GM12878 (cell line): ENCODE data around the gene IL17A. TPM values are rescaled to one million over a fixed set of nuclear protein-coding genes. Genes with fewer than 3 reads are reported as not detected.

Experiments
- ATAC-seq: fragments of 200-7000 bp; cut with Tn5 transposase; 3 replicates; pipeline ENCODE4 v1.9.1; 2020; ENCODE audit warnings: mild to moderate bottlenecking, moderate library complexity
- BruUV-seq: library from RNA; stranded (reverse); fragments of 400-500 nt; replicated peaks from 2 replicates; lab custom pipeline; 2021; lab: Mats Ljungman, UMichigan
- CTCF ChIA-PET: fragments of 300-600 bp; sonication (Branson Sonifier 250); formaldehyde crosslinking; extraction: SDS; loops from one replicate; lab custom pipeline; 2021; ENCODE audit warnings: inconsistent platforms; lab: Yijun Ruan, JAX
- POLR2A ChIA-PET: fragments of 350-600 bp; formaldehyde crosslinking; extraction: SDS; loops from one replicate; lab custom pipeline; 2021; ENCODE audit warnings: inconsistent platforms; lab: Charles Lee
- RAD21 ChIA-PET: fragments of 300-600 bp; sonication (Branson Sonifier 250); formaldehyde crosslinking; loops from one replicate; lab custom pipeline; 2023; ENCODE audit warnings: antibody characterized with exemption; ENCODE audit not compliant: unreplicated experiment; lab: Charles Lee
- SMC1A ChIA-PET: fragments of 300-600 bp; sonication (Branson Sonifier 250); formaldehyde crosslinking; loops from one replicate; lab custom pipeline; 2023; ENCODE audit not compliant: unreplicated experiment, uncharacterized antibody; lab: Charles Lee
- DNase-seq: peaks from one replicate; pipeline ENCODE4 v3.0.0-alpha.2; 2011; ENCODE audit warnings: low read depth, low spot score
- FAIRE-seq: peaks from 3 replicates; lab custom pipeline; 2011; peaks lifted over from hg19 to GRCh38; lab: Jason Lieb, UNC
- H2AFZ ChIP-seq: 2 replicates; pipeline ENCODE4 v1.6.0; 2011; ENCODE audit warnings: low read depth, low read length, control low read depth; ENCODE audit not compliant: control insufficient read depth
- H3K27ac ChIP-seq: 2 replicates; pipeline ENCODE4 v1.5.1; 2011; ENCODE audit warnings: control low read depth; ENCODE audit not compliant: control insufficient read depth, insufficient read depth
- H3K27me3 ChIP-seq, 2 experiments: replicated peaks in 1 of 2; 2 replicates each; pipeline versions ENCODE4 v1.6.0 to v1.6.1; 2011; ENCODE audit warnings: low read length in 1 of 2; ENCODE audit not compliant: control insufficient read depth in 2 of 2, insufficient read depth in 2 of 2
- H3K36me3 ChIP-seq, 2 experiments: 2 replicates each; pipeline ENCODE4 v1.5.1; 2011; ENCODE audit warnings: low read length in 1 of 2; ENCODE audit not compliant: control insufficient read depth in 2 of 2, insufficient read depth in 2 of 2
- H3K4me1 ChIP-seq: 2 replicates; pipeline ENCODE4 v1.6.1; 2011; ENCODE audit warnings: mild to moderate bottlenecking, low read length, moderate library complexity, mixed read lengths; ENCODE audit not compliant: control insufficient read depth, insufficient read depth
- H3K4me2 ChIP-seq: 2 replicates; pipeline ENCODE4 v1.6.0; 2011; ENCODE audit warnings: control low read depth; ENCODE audit not compliant: control insufficient read depth, insufficient read depth
- H3K4me3 ChIP-seq: fragments of 200-600 bp; sonication (generic); 2 replicates; pipeline ENCODE4 v1.5.1; 2016
- H3K79me2 ChIP-seq: 2 replicates; pipeline ENCODE4 v1.6.0; 2011; ENCODE audit warnings: low read length; ENCODE audit not compliant: control insufficient read depth, insufficient read depth
- H3K9ac ChIP-seq: 2 replicates; pipeline ENCODE4 v1.8.0; 2011; ENCODE audit warnings: low read length, control low read depth, mixed read lengths; ENCODE audit not compliant: control insufficient read depth, insufficient read depth
- H3K9me3 ChIP-seq: replicated peaks from 3 replicates; pipeline ENCODE4 v1.5.1; 2011; ENCODE audit warnings: mild to moderate bottlenecking, low read length; ENCODE audit not compliant: control insufficient read depth, insufficient read depth
- H4K20me1 ChIP-seq: 2 replicates; pipeline ENCODE4 v1.6.0; 2011; ENCODE audit not compliant: control insufficient read depth, insufficient read depth
- BHLHE40 ChIP-seq, 2 experiments: fragments of 450-650 bp in 1 of 2; IDR thresholded peaks; 2 replicates each; pipeline ENCODE4 v1.6.1; 2011 to 2017; ENCODE audit warnings: low read depth in 2 of 2, borderline replicate concordance in 1 of 2, improper control_type of control experiment in 1 of 2, low read length in 1 of 2, mild to moderate bottlenecking in 1 of 2
- CHD2 ChIP-seq: IDR thresholded peaks from 2 replicates; pipeline ENCODE4 v1.6.1; 2011; ENCODE audit warnings: low read depth, low read length, improper control_type of control experiment, borderline replicate concordance
- CTCF ChIP-seq, 3 experiments: IDR thresholded peaks in 2 of 3; conservative IDR thresholded peaks in 1 of 3; 2 replicates each; pipeline ENCODE4 v1.5.1; 2011; ENCODE audit warnings: low read depth in 3 of 3, low read length in 3 of 3, mild to moderate bottlenecking in 3 of 3, control low read depth in 2 of 3, moderate library complexity in 2 of 3, inconsistent platforms in 1 of 3, mixed read lengths in 1 of 3; ENCODE audit not compliant: control insufficient read depth in 2 of 3, insufficient read depth in 1 of 3; ENCODE audit errors: extremely low read depth in 1 of 3
- IKZF2 ChIP-seq, 2 experiments: fragments of 450-650 bp; IDR thresholded peaks; 2 replicates each; pipeline ENCODE4 v1.6.1; 2017; ENCODE audit warnings: mild to moderate bottlenecking in 2 of 2, moderate library complexity in 2 of 2
- IRF3 ChIP-seq: fragments of 450-650 bp; IDR thresholded peaks from 2 replicates; pipeline ENCODE4 v1.6.1; 2014; ENCODE audit warnings: mild to moderate bottlenecking
- MTA3 ChIP-seq: IDR thresholded peaks from 2 replicates; pipeline ENCODE4 v1.6.1; 2012; ENCODE audit warnings: low read length, inconsistent platforms, borderline replicate concordance
- NKRF ChIP-seq: fragments of 450-650 bp; conservative IDR thresholded peaks from 2 replicates; pipeline ENCODE4 v1.6.1; 2017; ENCODE audit warnings: mild to moderate bottlenecking, moderate library complexity
- PAX5 ChIP-seq: IDR thresholded peaks from 2 replicates; pipeline ENCODE4 v1.6.1; 2011; ENCODE audit warnings: low read depth, low read length, borderline replicate concordance
- POLR2A ChIP-seq: IDR thresholded peaks from 2 replicates; pipeline ENCODE4 v1.6.1; 2011; ENCODE audit warnings: low read depth, mild to moderate bottlenecking, low read length
- SMAD5 ChIP-seq: IDR thresholded peaks from 2 replicates; pipeline ENCODE4 v1.6.1; 2016; ENCODE audit warnings: antibody characterized with exemption, low read depth
- STAT3 ChIP-seq: IDR thresholded peaks from 2 replicates; pipeline ENCODE4 v1.6.1; 2011; ENCODE audit warnings: low read depth, low read length, improper control_type of control experiment
- ZNF24 ChIP-seq: fragments of 450-650 bp; IDR thresholded peaks from 2 replicates; pipeline ENCODE4 v1.6.1; 2017; ENCODE audit warnings: antibody characterized with exemption, mild to moderate bottlenecking
- WGBS: methylation state at CpG from one replicate; pipeline ENCODE4 v1.1.6; 2016; ENCODE audit warnings: low lambda C conversion rate; ENCODE audit not compliant: insufficient replicate concordance, insufficient coverage; ENCODE audit errors: missing lambda C conversion rate; 5-methylcytosine and 5-hydroxymethylcytosine counted together
- in situ Hi-C: fragments of 300-500 bp; cut with MboI; formaldehyde crosslinking; loops from 9 replicates; pipeline ENCODE4 v1.14.3; 2018; ENCODE audit warnings: mixed read lengths
- intact Hi-C: fragments of 100-400 bp; cut with micrococcal nuclease; formaldehyde crosslinking; loops from one replicate; pipeline ENCODE4 v1.14.2; 2022; ENCODE audit not compliant: unreplicated experiment
- polyA plus RNA-seq, 11 experiments: library from polyadenylated mRNA; depleted of rRNA in 4 of 11; unstranded in 6 of 11; stranded (reverse) in 5 of 11; fragments of >200 nt; fragmentation: Nextera tagmentation in 4 of 11; fragmentation: Illumina TruSeq in 1 of 11; extraction: Ambion mirVana in 4 of 11; extraction: Trizol in 1 of 11; gene quantifications; 1 replicate in 1 of 11; 2 replicates in 10 of 11; pipeline versions ENCODE4 v1.2.1 to v1.2.3, GENCODE V29; 2011 to 2016; ENCODE audit warnings: inconsistent platforms in 2 of 11, missing spikeins in 2 of 11, low read depth in 1 of 11
- total RNA-seq, 4 experiments: library from RNA; depleted of rRNA in 3 of 4; stranded (reverse); fragments of >200 nt in 3 of 4; fragmentation: Illumina TruSeq in 1 of 4; extraction: Trizol in 1 of 4; gene quantifications; 2 replicates each; pipeline versions ENCODE4 v1.2.1 to v1.2.3, GENCODE V29; 2013 to 2021

Gene IL17A
- total and polyA plus RNA-seq, 10 of the 15 experiments (the other 5 are each of a cell fraction or from before 2014, with no cell fraction given) = not detected

GRCh38 chr6:52139985-52140680 is 46.0 kb upstream of the IL17A start:
- SMC1A ChIA-PET = interaction anchor here (0.6 kb wide), 1 partner anchor 563 kb away, joined by 4 read pairs; no protein-coding TSS in a partner anchor
- FAIRE-seq = no peak

More at GRCh38 chr6:52139985-52140680, 46.0 kb upstream of the IL17A start:
- no peaks in the 10 kb centered on the region for H3K79me2 ChIP-seq
- no peak for ATAC-seq
- 11% methylated on average over 3 of the region's 3 CpGs for WGBS
- no peaks in the 10 kb centered on the region for H3K36me3 ChIP-seq
- H3K27ac ChIP-seq = no peak overlapping the region
- CTCF ChIA-PET = interaction anchor here (1.0 kb wide), 1 partner anchor 93 kb away, joined by 3 read pairs; no protein-coding TSS in a partner anchor
- no peak for TF ChIP-seq CTCF (IDR thresholded peaks at IDR 0.05 in 2 of 3, conservative IDR thresholded peaks at IDR 0.05 in 1 of 3; ENCODE audit: control insufficient read depth in 2 of 3, extremely low read depth in 1 of 3, insufficient read depth in 1 of 3, low read depth in 3 of 3, low read length in 3 of 3)
- TF ChIP-seq ZNF24 = no peak
- TF ChIP-seq BHLHE40 (IDR thresholded peaks at IDR 0.05; ENCODE audit: borderline replicate concordance in 1 of 2, low read depth in 2 of 2, low read length in 1 of 2) = no peak
- no peak for TF ChIP-seq SMAD5
- TF ChIP-seq IRF3 = no peak
- TF ChIP-seq MTA3 = no peak
- no peak for TF ChIP-seq CHD2
- no peak for TF ChIP-seq PAX5
- no peak for TF ChIP-seq IKZF2 (IDR thresholded peaks at IDR 0.05)
- TF ChIP-seq NKRF = no peak
- no peak for TF ChIP-seq POLR2A
- no peak for TF ChIP-seq STAT3
- TF ChIP-seq, all 136 proteins: peak for 0
- no TSS peak for BruUV-seq
- no peaks in the 10 kb centered on the region for H3K9me3 ChIP-seq
- no peak overlapping the region for H3K4me2 ChIP-seq
- no peaks in the 10 kb centered on the region for H4K20me1 ChIP-seq
- in situ Hi-C loops (no loop called here), intact Hi-C loops (no loop called here)
- H3K4me1 ChIP-seq = peaks cover 11% of the 10 kb centered on the region
- H3K9ac ChIP-seq = no peak overlapping the region
- ChIA-PET RAD21 (no interaction called here), POLR2A (no interaction called here)
- no peak for DNase-seq
- H2AFZ ChIP-seq = no peak overlapping the region
- H3K27me3 ChIP-seq = peaks cover 4 to 16% of the 10 kb centered on the region in 2 experiments
- H3K4me3 ChIP-seq = no peak overlapping the region
